LHCN-M2 (cell line): ENCODE measurements around the gene GRID1. TPM values are rescaled to one million over a fixed set of nuclear protein-coding genes. Genes with fewer than 3 reads are reported as not detected.

Experiments
- DNase-seq: peaks from one replicate; pipeline ENCODE4 v3.0.0-alpha.2; 2012; ENCODE audit warnings: low read depth
- polyA plus RNA-seq: library from polyadenylated mRNA; unstranded; fragments of >200 nt; gene quantifications from one replicate; pipeline ENCODE4 v1.2.1, GENCODE V29; 2012; ENCODE audit warnings: missing spikeins
- total RNA-seq: library from RNA; depleted of rRNA; stranded (reverse); fragments of >200 nt; gene quantifications from 2 replicates; pipeline ENCODE4 v1.2.3, GENCODE V29; 2014; rRNA removed

The GRID1 gene
- not detected in 2 replicates for total RNA-seq
- polyA plus RNA-seq: not detected

GRCh38 chr10:86366033-86366901 is at the start of gene GRID1:
GRID1 (minus strand) TSS chr10:86366795.
- no peak for DNase-seq

DNA sequence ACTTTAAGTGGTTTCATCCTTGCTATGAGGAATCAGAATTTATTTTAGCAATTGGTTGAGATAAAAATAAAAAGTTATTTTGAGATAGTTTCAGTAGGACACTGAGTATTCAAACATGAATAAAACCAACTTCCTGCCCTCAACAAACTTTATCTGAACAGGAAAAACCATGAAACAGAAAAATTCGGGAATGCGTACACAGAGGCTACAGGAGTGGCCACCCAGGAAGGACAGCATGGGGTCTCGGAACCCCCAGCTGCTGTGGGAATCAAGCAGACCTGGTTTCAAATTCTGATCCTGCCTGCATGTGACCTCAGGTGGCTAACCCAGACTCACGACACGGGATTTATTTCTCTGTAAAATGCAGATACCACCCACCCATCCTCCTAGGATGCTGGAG is 49.0 kb upstream of the GRID1 start:
- DNase-seq: no peak

DNA sequence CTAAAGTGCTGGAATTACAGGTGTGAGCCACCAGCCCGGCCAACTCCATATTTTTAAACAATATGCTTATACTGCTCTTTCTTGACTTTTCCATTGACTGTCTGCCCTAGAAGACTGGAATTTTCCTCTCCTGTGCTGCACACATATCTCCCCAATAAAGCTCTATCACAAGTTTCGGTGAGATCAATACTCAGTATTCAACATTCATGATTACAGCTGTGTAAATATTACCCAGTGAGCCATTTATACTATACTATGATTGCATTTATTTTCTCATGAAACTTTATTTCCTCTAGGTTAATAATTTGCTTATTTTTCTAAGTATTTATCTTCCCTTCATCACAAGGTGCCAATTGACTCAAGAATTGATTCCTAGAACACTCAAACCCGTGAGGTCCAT is 48.5 kb upstream of the GRID1 start:
- DNase-seq: no peak

DNA sequence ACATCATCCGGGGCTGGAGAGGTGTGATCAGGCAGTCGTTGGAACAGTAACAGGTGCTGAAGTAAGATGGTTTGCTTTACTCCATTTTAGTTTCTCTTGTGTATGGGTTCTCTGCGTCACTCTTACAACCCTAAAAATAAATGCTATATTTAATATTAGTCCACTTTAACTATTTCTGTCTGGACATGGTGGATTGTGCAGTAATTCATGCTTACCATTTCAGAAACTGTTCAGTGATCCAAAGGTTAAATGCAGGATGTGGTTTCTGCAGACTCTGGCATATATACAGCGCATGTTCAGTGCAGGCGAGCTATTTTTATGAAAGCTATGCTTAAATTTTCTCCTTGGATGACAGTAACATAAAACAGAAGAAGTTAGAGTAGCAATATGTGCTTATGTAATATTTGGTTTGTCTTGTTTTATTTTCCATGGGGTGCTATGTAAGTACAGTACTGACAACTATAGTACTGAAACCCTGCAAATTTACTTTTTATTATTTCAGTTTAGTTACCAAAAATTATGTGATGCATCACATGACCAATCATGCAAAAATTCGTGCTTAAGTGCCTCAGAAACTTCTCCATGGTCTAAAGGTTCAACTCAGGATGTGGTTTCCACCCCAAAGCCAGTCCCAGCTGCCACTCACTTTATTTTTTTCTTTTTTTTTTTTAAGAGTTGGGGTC is 46.6 kb upstream of the GRID1 start:
- no peak for DNase-seq

DNA sequence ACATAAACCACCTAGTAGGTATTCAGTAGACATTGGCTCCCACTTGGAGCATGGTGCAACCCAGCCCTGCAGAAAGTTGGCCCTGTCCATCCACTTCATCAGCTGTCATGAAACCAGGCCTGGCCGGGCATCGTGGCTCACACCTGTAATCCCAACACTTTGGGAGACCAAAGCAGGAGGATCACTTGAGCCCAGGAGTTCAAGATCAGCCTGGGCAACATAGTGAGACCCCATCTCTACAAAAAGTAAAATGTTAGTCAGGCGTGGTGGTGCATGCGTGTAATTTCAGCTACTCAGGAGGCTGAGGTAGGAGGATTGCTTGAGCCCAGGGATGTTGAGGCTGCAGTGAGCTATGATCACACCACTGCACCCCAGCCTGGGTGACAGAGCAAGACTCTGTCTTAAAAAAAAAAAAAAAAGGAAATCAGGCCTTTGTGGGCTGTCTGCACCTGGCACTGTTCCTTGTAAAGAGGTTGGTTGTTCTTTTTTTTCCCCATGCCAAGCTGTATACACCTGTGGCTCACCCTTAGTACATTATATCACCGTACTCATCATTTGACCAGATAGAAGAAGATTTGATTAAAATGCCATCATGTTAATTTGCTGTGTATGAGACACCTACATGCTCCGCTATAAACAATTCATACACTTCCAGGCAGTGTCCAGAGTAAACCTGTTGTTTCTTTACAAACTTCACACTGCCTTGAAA is 45.4 kb upstream of the GRID1 start:
- no peak for DNase-seq

DNA sequence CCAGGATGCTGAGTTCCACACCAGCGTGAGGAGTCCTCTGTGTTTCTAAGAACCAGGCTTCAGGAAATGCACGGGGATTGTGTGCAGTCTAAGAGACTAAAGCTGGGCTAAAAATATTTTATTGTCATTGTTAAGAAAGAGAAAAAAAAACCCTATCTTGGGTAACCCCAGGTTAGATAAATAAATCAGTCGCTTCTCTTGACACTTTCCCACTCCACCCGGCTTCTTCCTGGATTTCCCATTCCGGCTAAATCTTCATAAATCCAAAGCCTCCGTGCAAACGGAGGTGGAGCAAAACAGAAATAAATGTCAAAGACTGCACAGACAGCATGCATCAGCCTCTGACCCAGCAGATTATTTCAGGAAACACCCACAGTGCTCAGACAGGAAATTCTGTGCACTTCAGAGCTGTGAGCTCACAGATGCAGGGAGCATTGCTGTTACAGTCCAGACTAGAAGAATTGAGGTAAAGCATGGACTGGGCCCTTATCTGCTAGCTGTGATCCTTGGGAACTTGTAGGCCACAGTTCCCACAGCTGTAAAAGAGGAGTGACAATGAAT is 44.8 kb upstream of the GRID1 start:
- no peak for DNase-seq

DNA sequence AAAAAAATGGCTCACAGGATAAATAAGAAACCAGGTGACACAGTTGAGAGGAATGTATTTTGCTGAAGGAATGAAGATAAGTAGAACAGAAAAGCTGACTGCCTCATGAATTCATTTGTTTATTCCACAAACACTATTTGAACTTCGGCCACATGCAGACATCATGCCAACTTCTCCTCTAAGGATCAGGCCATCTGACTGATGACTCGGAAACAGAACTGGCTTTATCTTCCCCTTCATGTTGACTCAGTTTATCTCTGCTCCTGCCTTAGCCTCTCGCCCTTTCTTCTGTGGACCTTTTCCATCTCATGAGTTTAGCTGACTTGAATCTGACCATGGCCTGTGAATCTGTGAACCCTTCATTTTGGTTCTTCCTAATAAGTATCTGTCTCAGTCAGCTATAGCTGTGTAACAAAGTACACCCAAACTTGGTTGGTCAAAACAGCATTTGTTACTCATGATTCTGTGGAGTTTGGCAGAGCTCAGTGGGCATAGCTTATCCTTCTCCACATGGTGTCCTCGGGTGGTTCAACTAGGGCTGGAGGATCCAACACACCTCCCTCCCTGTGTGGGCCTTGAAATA is 44.0 kb upstream of the GRID1 start:
- DNase-seq: no peak

- no peak for DNase-seq
Observed at GRCh38 chr10:86409183-86409582, 42.6 kb upstream of the GRID1 start.

- no peak for DNase-seq
Observed at GRCh38 chr10:86403183-86403797, 36.7 kb upstream of the GRID1 start.

DNA sequence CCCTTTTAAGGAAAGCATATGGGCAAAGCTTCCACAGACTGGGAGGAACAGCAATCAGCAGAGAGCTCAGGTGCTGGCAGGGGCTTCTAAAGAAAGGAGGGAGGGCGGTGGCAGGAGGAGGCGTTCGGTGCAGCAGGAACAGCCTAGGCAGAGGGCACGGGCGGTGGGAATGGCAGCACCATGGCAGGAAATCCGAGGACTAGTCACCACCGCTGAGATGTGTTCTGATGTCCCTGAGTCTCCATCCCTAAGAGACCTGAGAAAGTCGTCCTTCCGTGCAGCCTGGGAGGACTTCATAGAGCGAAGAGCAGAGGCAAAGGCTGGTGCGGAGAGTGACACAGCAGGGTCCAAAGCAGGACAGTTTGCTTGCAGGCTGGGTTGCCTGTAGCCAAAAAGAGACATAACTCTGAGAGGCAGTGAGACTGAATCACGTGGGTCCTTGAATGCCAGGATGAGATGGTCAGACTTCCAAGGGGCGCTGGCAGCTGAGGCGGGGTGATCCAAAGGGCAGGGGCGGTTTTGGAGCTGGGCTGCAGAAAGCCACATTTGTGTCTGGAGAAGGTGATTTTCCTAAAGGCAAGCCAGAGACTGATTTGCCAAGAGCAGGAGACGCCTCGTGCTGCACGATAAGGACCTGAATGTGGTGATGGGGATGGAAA is 35.8 kb upstream of the GRID1 start:
- DNase-seq: no peak

GRCh38 chr10:86401588-86402282 is 35.1 kb upstream of the GRID1 start:
- DNase-seq: no peak

GRCh38 chr10:86400705-86401587 is 34.4 kb upstream of the GRID1 start:
- DNase-seq: peak; percentile 21

GRCh38 chr10:86399879-86400704 is 33.5 kb upstream of the GRID1 start:
- DNase-seq: peak; percentile 91

DNA sequence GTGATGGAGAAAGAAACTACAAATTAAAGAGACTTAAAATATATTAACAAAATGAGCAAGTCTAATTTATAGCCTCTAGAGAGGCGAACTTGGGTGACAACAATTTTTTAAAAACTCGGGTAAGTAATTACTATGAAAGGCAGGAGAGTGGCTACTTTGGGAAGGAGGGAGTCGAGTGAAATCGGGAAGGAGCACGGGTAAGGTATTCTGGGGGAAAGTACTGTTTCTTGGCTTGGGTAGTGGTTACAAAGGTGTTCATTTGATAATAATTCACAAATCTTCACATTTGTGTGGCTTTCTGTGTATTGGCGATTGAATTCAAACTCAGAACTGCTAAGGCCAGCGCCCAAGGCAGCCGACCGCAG is 32.9 kb upstream of the GRID1 start:
- no peak for DNase-seq

DNA sequence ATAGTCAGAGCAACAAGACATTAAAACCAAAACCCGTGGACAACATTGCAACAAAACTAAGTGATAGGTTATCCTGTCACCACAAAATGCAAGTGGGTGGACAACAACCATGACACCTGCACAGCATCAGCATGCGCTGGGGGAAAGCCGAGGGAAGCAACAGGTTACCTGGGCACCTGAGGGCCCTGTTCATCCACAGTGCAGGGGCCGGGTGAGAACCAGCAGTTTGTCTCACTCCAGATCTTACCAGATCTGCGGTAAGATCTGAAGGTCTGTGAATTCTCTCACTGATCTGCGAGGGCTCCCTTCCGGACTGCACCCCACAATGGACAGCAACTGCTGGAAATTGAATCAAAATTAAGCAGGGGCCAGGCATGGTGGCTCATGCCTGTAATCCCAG is 30.5 kb upstream of the GRID1 start:
- no peak for DNase-seq

GRCh38 chr10:86393862-86394455 is 27.4 kb upstream of the GRID1 start:
- no peak for DNase-seq

DNA sequence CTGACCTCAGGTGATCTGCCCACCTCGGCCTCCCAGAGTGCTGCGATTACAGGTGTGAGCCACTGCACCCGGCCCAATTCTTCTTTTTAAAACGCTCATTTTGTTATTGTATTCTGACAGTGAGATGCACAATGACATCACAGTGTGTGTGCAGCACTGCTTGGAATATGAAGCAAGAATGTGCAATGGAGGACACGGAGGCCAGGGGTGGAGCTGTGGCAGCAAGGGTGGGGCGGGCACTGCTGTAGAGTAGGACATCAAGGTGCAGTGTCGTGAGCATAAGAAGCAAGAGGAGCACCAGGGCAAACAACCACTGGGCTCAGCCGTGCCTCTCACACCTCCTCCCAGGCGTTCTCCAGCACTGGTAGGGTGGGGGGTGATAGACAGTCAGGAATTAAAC is 26.8 kb upstream of the GRID1 start:
- no peak for DNase-seq

- no peak for DNase-seq
Observed at GRCh38 chr10:86392723-86393094, 26.1 kb upstream of the GRID1 start.
